Measurements from ENCODE around the gene RXRA. TPM values are rescaled to one million over a fixed set of nuclear protein-coding genes. Genes with fewer than 3 reads are reported as not detected.
"Not testable (repeated sequence)": the region's sequence is repeated elsewhere in the genome, so short reads cannot be mapped to it uniquely, and the experiment has no call there.

RXRA gene
- total RNA-seq, 1 donor from 2014 or later, result 16.8 TPM

DNA sequence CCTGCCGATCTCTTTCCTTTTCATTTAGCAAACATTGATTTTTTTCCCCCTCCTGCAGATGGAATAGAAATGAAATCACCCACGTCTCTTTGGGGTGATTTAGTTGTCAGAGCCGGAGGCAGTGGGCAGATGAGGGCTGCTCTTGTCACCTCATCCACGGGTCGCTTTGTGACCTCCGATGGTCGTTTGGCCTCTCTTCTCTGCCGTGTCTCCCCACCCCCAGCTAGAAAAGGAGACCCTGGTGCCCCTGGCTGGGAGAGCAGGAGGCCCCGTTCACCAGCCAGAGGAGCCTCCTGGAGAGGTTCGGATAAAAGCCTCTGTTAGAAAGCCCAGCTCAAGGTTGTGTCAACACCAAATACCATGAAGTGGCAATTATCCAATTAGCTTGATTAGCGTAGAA lies 21.6 kb upstream of the RXRA start:
- Histone ChIP-seq H3K4me3 (ENCODE audit: low read depth, low read length) (no peak overlapping the region), H3K36me3 (ENCODE audit: control insufficient read depth, insufficient read depth, low read length) (no peaks in the 10 kb centered on the region), H3K27me3 (ENCODE audit: control insufficient read depth, insufficient read depth, low read length) (no peaks in the 10 kb centered on the region)
- DNase-seq (ENCODE audit: low read depth), result no peak
- TF ChIP-seq, protein P1, sequence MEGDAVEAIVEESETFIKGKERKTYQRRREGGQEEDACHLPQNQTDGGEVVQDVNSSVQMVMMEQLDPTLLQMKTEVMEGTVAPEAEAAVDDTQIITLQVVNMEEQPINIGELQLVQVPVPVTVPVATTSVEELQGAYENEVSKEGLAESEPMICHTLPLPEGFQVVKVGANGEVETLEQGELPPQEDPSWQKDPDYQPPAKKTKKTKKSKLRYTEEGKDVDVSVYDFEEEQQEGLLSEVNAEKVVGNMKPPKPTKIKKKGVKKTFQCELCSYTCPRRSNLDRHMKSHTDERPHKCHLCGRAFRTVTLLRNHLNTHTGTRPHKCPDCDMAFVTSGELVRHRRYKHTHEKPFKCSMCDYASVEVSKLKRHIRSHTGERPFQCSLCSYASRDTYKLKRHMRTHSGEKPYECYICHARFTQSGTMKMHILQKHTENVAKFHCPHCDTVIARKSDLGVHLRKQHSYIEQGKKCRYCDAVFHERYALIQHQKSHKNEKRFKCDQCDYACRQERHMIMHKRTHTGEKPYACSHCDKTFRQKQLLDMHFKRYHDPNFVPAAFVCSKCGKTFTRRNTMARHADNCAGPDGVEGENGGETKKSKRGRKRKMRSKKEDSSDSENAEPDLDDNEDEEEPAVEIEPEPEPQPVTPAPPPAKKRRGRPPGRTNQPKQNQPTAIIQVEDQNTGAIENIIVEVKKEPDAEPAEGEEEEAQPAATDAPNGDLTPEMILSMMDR (IDR thresholded peaks at IDR 0.05; ENCODE audit: insufficient read depth, low read length, severe bottlenecking), result no peak
- FAIRE-seq, result no peak

DNA sequence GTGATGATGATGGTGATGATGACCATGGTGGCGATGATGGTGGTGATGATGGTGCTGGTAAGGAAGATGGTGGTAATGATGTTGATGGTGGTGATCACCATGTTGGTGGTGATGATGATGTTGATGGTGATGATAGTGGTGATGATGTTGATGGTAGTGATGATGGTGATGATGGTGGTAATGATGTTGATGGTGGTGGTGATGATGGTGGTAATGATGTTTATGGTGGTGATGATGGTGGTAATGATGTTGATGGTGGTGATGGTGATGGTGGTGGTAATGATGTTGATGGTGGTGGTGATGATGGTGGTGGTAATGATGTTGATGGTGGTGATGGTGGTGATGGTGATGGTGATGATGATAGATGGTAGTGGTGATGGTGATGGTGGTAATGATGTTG lies 20.7 kb upstream of the RXRA start:
- DNase-seq (ENCODE audit: low read depth), result no peak
- Histone ChIP-seq H3K4me3 (ENCODE audit: low read depth, low read length) (no peak overlapping the region), H3K36me3 (ENCODE audit: control insufficient read depth, insufficient read depth, low read length) (no peaks in the 10 kb centered on the region), H3K27me3 (ENCODE audit: control insufficient read depth, insufficient read depth, low read length) (no peaks in the 10 kb centered on the region)
- TF ChIP-seq, protein P1 (IDR thresholded peaks at IDR 0.05; ENCODE audit: insufficient read depth, low read length, severe bottlenecking), result no peak
- FAIRE-seq, result peak; percentile 92

DNA sequence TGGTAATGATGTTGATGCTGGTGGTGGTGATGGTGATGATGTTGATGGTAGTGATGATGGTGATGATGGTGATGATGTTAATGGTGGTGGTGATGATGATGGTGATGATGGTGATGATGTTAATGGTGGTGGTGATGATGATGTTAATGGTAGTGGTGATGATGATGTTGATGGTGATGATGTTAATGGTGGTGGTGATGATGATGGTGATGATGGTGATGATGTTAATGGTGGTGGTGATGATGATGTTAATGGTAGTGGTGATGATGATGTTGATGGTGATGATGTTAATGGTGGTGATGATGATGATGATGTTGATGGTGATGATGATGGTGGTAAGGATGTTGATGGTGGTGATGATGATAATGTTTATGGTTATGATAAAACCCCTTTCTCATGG lies 20.2 kb upstream of the RXRA start:
- H3K27me3 ChIP-seq (ENCODE audit: control insufficient read depth, insufficient read depth, low read length); H3K36me3 ChIP-seq (ENCODE audit: control insufficient read depth, insufficient read depth, low read length); DNase-seq (ENCODE audit: low read depth); H3K4me3 ChIP-seq (ENCODE audit: low read depth, low read length); FAIRE-seq: not testable (repeated sequence)

DNA sequence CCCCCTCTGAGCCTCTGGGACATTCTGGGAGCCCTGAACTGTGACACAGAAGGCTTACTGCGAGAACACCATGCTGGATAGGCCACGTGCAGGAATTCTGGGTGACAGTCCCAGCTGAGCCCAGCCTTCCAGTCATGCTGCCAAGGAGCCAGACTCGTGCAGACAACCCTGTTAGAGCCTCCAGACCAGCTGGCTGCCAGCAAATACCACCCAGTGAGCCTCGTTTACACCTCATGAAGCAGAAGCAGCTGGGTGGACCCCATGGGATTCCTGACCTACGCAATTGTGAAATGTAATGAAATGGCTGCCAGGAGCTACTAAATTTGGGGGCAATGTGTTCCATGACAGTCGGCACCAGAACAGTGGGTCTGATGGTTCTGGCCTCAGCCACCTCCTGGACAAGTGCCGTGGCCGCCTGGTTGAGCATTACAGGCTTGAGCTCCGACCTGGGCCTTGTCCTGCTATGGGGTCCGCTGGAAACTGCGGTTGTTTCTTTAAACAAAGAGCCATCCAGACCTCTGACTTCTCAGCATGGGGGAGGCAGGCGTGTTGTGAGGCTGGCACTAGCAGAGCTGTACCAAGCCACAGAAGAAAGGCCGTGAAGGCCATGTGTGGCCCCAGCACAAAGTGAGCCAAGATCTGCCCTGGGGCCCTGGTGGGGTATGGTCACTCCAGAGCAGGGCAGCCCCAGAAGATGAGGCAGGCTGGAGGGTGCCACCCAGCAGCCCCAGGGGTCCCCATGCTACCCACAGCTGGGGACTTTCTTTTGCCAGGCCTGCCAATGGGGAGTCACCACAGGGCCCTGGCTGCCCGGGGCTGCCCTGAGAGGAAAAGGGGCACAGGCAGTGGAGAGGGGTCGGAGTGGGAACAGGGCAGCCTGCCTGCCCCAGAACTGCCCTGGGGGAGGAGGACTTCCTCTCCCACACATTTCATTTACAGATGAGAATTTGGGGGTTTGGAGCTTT lies 19.3 kb upstream of the RXRA start:
- no peaks in the 10 kb centered on the region for H3K36me3 ChIP-seq (ENCODE audit: control insufficient read depth, insufficient read depth, low read length)
- H3K27me3 ChIP-seq (ENCODE audit: control insufficient read depth, insufficient read depth, low read length), result no peaks in the 10 kb centered on the region

DNA sequence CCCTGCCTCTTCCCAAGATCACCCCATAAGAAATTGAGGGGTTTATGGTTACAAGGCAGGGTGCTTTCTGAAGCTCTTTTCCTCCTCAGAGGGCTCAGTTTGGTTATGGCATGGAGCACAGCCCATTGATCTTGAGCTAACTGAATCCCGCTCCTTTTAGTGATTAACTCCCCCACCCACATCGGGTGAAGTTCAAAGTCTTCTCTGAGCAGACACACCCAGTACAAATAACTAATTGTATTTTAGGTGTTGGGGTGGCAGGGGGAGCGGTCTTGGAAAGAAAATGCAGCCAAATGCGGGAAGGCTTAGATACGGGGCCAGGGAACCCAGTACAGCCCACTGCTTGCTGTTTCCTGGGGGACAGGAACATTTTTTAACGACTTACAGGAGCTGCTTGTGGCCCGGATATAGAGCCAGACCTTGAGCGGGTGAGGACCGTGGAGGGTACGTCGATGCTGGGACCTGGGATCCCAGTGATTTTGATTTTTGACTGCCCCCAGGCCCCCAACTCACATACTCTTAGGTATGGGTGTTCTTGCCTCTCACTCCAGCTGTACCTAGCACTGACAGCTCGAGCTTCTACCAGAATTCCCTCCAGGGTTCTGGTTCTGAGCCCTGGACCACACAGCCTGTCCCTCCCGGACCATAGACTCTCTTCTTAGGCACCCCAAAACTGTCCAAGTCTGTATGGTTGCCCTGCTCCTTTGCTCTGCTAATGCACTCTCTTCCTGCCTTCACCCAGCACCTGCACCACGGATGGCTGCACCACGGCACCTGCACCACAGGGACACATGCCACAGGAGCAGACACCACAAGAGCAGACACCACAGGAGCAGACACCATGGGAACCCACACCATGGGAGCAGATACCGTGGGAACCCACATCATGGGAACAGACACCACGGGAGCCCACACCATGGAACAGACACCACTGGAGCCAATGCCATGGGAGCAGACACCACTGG lies 18.3 kb upstream of the RXRA start:
- FAIRE-seq (peak; percentile 50), DNase-seq (ENCODE audit: low read depth) (no peak)
- no peaks in the 10 kb centered on the region for H3K36me3 ChIP-seq (ENCODE audit: control insufficient read depth, insufficient read depth, low read length)
- H3K4me3 ChIP-seq (ENCODE audit: low read depth, low read length), result no peak overlapping the region
- H3K27me3 ChIP-seq (ENCODE audit: control insufficient read depth, insufficient read depth, low read length), result no peaks in the 10 kb centered on the region
- TF ChIP-seq, protein P1 (IDR thresholded peaks at IDR 0.05; ENCODE audit: insufficient read depth, low read length, severe bottlenecking), result no peak

More for the DNA sequence above, 19.3 kb upstream of the RXRA start:
- H3K4me3 ChIP-seq (ENCODE audit: low read depth, low read length), result no peak overlapping the region
- TF ChIP-seq, protein P1 (IDR thresholded peaks at IDR 0.05; ENCODE audit: insufficient read depth, low read length, severe bottlenecking), result no peak
- FAIRE-seq (no peak), DNase-seq (ENCODE audit: low read depth) (no peak)

DNA sequence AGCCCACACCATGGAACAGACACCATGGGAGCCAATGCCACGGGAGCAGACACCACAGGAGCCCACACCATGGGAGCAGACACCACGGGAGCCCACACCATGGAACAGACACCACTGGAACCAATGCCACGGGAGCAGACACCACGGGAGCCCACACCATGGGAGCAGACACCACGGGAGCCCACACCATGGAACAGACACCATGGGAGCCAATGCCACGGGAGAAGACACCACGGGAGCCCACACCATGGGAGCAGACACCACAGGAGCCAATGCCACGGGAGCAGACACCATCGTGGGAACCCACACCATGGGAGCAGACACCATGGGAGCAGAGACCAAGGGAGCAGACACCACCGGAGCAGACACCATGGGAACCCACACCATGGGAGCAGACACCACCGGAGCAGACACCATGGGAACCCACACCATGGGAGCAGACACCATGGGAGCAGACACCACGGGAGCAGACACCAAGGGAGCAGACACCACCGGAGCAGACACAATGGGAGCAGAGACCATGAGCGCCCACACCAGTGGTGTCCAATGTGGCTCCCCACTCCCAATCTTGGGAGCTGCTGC lies 17.5 kb upstream of the RXRA start:
- not testable (repeated sequence) for H3K36me3 ChIP-seq (ENCODE audit: control insufficient read depth, insufficient read depth, low read length); DNase-seq (ENCODE audit: low read depth); H3K27me3 ChIP-seq (ENCODE audit: control insufficient read depth, insufficient read depth, low read length); H3K4me3 ChIP-seq (ENCODE audit: low read depth, low read length)
- peak; percentile 80 for FAIRE-seq

Measured in bronchial epithelial cell (primary cell).